H9 (cell line): ENCODE results near the gene FAM210B. TPM values are rescaled to one million over a fixed set of nuclear protein-coding genes. Genes with fewer than 3 reads are reported as not detected.

Source experiments
- DNase-seq: peaks from one replicate; pipeline ENCODE4 v3.0.0-alpha.2; 2017
- H2AFZ ChIP-seq: one replicate; pipeline ENCODE4 v1.6.1; 2013; ENCODE audit warnings: mild to moderate bottlenecking, low read length, control low read depth, moderate library complexity
- H2AK5ac ChIP-seq: 2 replicates; pipeline ENCODE4 v1.6.1; 2013; ENCODE audit warnings: low read length, control low read depth, mixed read lengths; ENCODE audit not compliant: insufficient read length
- H2BK120ac ChIP-seq: one replicate; pipeline ENCODE4 v1.6.1; 2013; ENCODE audit warnings: low read depth, mild to moderate bottlenecking, low read length, control low read depth, inconsistent platforms; ENCODE audit not compliant: poor library complexity, severe bottlenecking
- H2BK12ac ChIP-seq: 2 replicates; pipeline ENCODE4 v1.6.1; 2013; ENCODE audit warnings: low read length, control low read depth, mixed read lengths, low read depth; ENCODE audit not compliant: insufficient read length
- H2BK15ac ChIP-seq: 2 replicates; pipeline ENCODE4 v1.6.1; 2013; ENCODE audit warnings: low read depth, low read length, control low read depth
- H2BK20ac ChIP-seq: one replicate; pipeline ENCODE4 v1.6.1; 2013; ENCODE audit warnings: low read depth, mild to moderate bottlenecking, low read length, control low read depth, inconsistent platforms; ENCODE audit not compliant: poor library complexity, severe bottlenecking
- H2BK5ac ChIP-seq: 2 replicates; pipeline ENCODE4 v1.6.1; 2013; ENCODE audit warnings: low read length, control low read depth, mixed read lengths; ENCODE audit not compliant: insufficient read length
- H3K14ac ChIP-seq: 2 replicates; pipeline ENCODE4 v1.6.1; 2013; ENCODE audit warnings: low read length, control low read depth; ENCODE audit not compliant: insufficient read depth
- H3K18ac ChIP-seq: 2 replicates; pipeline ENCODE4 v1.6.1; 2013; ENCODE audit warnings: low read depth, mild to moderate bottlenecking, mixed read lengths, low read length, control low read depth; ENCODE audit not compliant: insufficient read length
- H3K23ac ChIP-seq: 2 replicates; pipeline ENCODE4 v1.6.1; 2013; ENCODE audit warnings: low read length, control low read depth, mixed read lengths, low read depth; ENCODE audit not compliant: insufficient read length
- H3K23me2 ChIP-seq: 2 replicates; pipeline ENCODE4 v1.6.1; 2013; ENCODE audit warnings: low read depth, mild to moderate bottlenecking, mixed read lengths, low read length, control low read depth; ENCODE audit not compliant: insufficient read length, poor library complexity, severe bottlenecking
- H3K27ac ChIP-seq: 2 replicates; pipeline ENCODE4 v1.5.1; 2013; ENCODE audit warnings: low read length, control low read depth, mixed read lengths, low read depth; ENCODE audit not compliant: insufficient read length
- H3K27me3 ChIP-seq: 2 replicates; pipeline ENCODE4 v1.6.1; 2013; ENCODE audit warnings: low read length, control low read depth, inconsistent platforms; ENCODE audit not compliant: insufficient read depth
- H3K4ac ChIP-seq: 2 replicates; pipeline ENCODE4 v1.6.1; 2013; ENCODE audit warnings: low read depth, mild to moderate bottlenecking, control low read depth, inconsistent platforms, low read length, moderate library complexity
- H3K4me1 ChIP-seq: 2 replicates; pipeline ENCODE4 v1.6.1; 2013; ENCODE audit warnings: low read length, control low read depth, inconsistent platforms; ENCODE audit not compliant: insufficient read depth
- H3K4me2 ChIP-seq: 2 replicates; pipeline ENCODE4 v1.6.1; 2013; ENCODE audit warnings: low read length, control low read depth, mixed read lengths; ENCODE audit not compliant: insufficient read length, insufficient read depth
- H3K56ac ChIP-seq: 2 replicates; pipeline ENCODE4 v1.6.1; 2013; ENCODE audit warnings: low read depth, mild to moderate bottlenecking, mixed read lengths, low read length, control low read depth; ENCODE audit not compliant: insufficient read length
- H3K79me1 ChIP-seq: 2 replicates; pipeline ENCODE4 v1.6.1; 2013; ENCODE audit warnings: low read depth, mild to moderate bottlenecking, moderate library complexity, low read length, control low read depth, inconsistent platforms; ENCODE audit not compliant: insufficient read depth, poor library complexity, severe bottlenecking
- H3K79me2 ChIP-seq: 2 replicates; pipeline ENCODE4 v1.6.1; 2013; ENCODE audit warnings: low read length, control low read depth, inconsistent platforms; ENCODE audit not compliant: insufficient read depth
- H3K9ac ChIP-seq: 2 replicates; pipeline ENCODE4 v1.6.1; 2013; ENCODE audit warnings: low read length, control low read depth, mixed read lengths; ENCODE audit not compliant: insufficient read length; ENCODE audit errors: extremely low read depth
- H3K9me3 ChIP-seq: one replicate; pipeline ENCODE4 v1.6.1; 2013; ENCODE audit warnings: low read depth, low read length, inconsistent platforms; ENCODE audit not compliant: control insufficient read depth
- H3T11ph ChIP-seq: one replicate; pipeline ENCODE4 v1.6.1; 2013; ENCODE audit warnings: mild to moderate bottlenecking, low read length, control low read depth, inconsistent platforms
- H4K20me1 ChIP-seq: one replicate; pipeline ENCODE4 v1.6.1; 2013; ENCODE audit not compliant: control insufficient read depth, insufficient read length, insufficient read depth
- H4K5ac ChIP-seq: 2 replicates; pipeline ENCODE4 v1.6.1; 2013; ENCODE audit warnings: low read depth, mild to moderate bottlenecking, mixed read lengths, low read length, control low read depth; ENCODE audit not compliant: insufficient read length
- H4K8ac ChIP-seq: replicated peaks from 2 replicates; pipeline ENCODE4 v1.6.1; 2013; ENCODE audit warnings: low read length, control low read depth, mixed read lengths, low read depth; ENCODE audit not compliant: insufficient read length
- H4K91ac ChIP-seq: 2 replicates; pipeline ENCODE4 v1.6.1; 2013; ENCODE audit warnings: low read depth, mild to moderate bottlenecking, moderate library complexity, mixed read lengths, low read length, control low read depth; ENCODE audit not compliant: insufficient read length
- H3K27ac Mint-ChIP-seq, 3 experiments: 2 replicates in 2 of 3; 3 replicates in 1 of 3; pipeline ENCODE4 v1.8.0; 2020 to 2021; ENCODE audit warnings: mixed read lengths in 3 of 3, mild to moderate bottlenecking in 1 of 3, moderate library complexity in 1 of 3
- H3K27me3 Mint-ChIP-seq: 2 replicates; pipeline ENCODE4 v1.8.0; 2021; ENCODE audit warnings: low read depth, mild to moderate bottlenecking, moderate library complexity, mixed read lengths
- H3K36me3 Mint-ChIP-seq, 3 experiments: 2 replicates in 2 of 3; 3 replicates in 1 of 3; pipeline ENCODE4 v1.8.0; 2020 to 2021; ENCODE audit warnings: low read depth in 3 of 3, mixed read lengths in 3 of 3; ENCODE audit not compliant: insufficient read depth in 1 of 3
- H3K4me1 Mint-ChIP-seq, 2 experiments: 2 replicates each; pipeline ENCODE4 v1.8.0; 2020; ENCODE audit warnings: mixed read lengths in 2 of 2
- H3K4me3 Mint-ChIP-seq, 2 experiments: 2 replicates in 1 of 2; 3 replicates in 1 of 2; pipeline ENCODE4 v1.8.0; 2020 to 2021; ENCODE audit warnings: mild to moderate bottlenecking in 2 of 2, mixed read lengths in 2 of 2, moderate library complexity in 1 of 2
- H3K9me3 Mint-ChIP-seq, 2 experiments: 2 replicates in 1 of 2; 3 replicates in 1 of 2; pipeline ENCODE4 v1.8.0; 2020; ENCODE audit warnings: mild to moderate bottlenecking in 2 of 2, mixed read lengths in 2 of 2, moderate library complexity in 1 of 2
- CTCF ChIP-seq: fragments of 200-600 bp; sonication (generic); conservative IDR thresholded peaks from 3 replicates; pipeline ENCODE4 v1.8.0; 2021; ENCODE audit warnings: antibody characterized with exemption, mild to moderate bottlenecking
- WGBS: extraction: QIAGEN DNeasy Blood & Tissue Kit; methylation state at CpG from one replicate; pipeline ENCODE4 v1.1.7; 2013; ENCODE audit warnings: missing lambda C conversion rate, low lambda C conversion rate, mixed read lengths; ENCODE audit not compliant: insufficient read length; ENCODE audit errors: extremely low coverage; 5-methylcytosine and 5-hydroxymethylcytosine counted together
- total RNA-seq: library from RNA; stranded (reverse); gene quantifications from 2 replicates; pipeline ENCODE4 v1.2.1, GENCODE V29; 2021

The FAM210B gene
- total RNA-seq, 1 experiment from 2014 or later: 24.2 TPM

- H3K14ac ChIP-seq: no peak overlapping the region
- Mint-ChIP-seq H3K4me3 (no peak overlapping the region), H3K9me3 (no peaks in the 10 kb centered on the region), H3K27ac (peak overlapping the region in 2 of 3 experiments; percentile 1 to 15; a peak in 1 of 7 replicates), H3K27me3 (no peaks in the 10 kb centered on the region), H3K4me1 (no peaks in the 10 kb centered on the region), H3K36me3 (peaks cover 53 to 89% (median 84%) of the 10 kb centered on the region in 3 experiments)
- H3K27ac ChIP-seq: no peak overlapping the region
- no peak overlapping the region for H2BK15ac ChIP-seq
- no peaks in the 10 kb centered on the region for H3K9me3 ChIP-seq
- no peaks in the 10 kb centered on the region for H4K20me1 ChIP-seq
- no peak overlapping the region for H2BK12ac ChIP-seq
- H3K23ac ChIP-seq: no peak overlapping the region
- no peak overlapping the region for H3K4me2 ChIP-seq
- no peaks in the 10 kb centered on the region for H3K23me2 ChIP-seq
- no CpG with 5 or more reads among the region's 2 CpGs for WGBS
- H3K79me2 ChIP-seq: peaks cover 4% of the 10 kb centered on the region; the same call in 1 of the 2 replicates
- no peak overlapping the region for H2AK5ac ChIP-seq
- no peak overlapping the region for H2BK120ac ChIP-seq
- no peak overlapping the region for H3K18ac ChIP-seq
- no peak overlapping the region for H2AFZ ChIP-seq
- no peak overlapping the region for H4K8ac ChIP-seq
- H3K79me1 ChIP-seq: peaks cover 9% of the 10 kb centered on the region
- H3K4me1 ChIP-seq: no peaks in the 10 kb centered on the region
- no peak overlapping the region for H2BK5ac ChIP-seq
- no peak overlapping the region for H3K9ac ChIP-seq
- TF ChIP-seq CTCF: no peak
- H4K91ac ChIP-seq: no peak overlapping the region
- no peaks in the 10 kb centered on the region for H3K27me3 ChIP-seq
- H3K4ac ChIP-seq: no peak overlapping the region
- DNase-seq: no peak
- H3K56ac ChIP-seq: no peak overlapping the region
- no peak overlapping the region for H2BK20ac ChIP-seq
- H3T11ph ChIP-seq: no peak overlapping the region
- H4K5ac ChIP-seq: no peak overlapping the region
These were observed 17.6 kb downstream of the FAM210B start for GRCh38 chr20:56376331-56376730.
